HG02759 (cell line): Measurements from ENCODE around the gene DTWD2.
A peak's percentile ranks its signal among the peaks of the same experiment; 100 is the strongest.
"Not testable (repeated sequence)": the region's sequence is repeated elsewhere in the genome, so short reads cannot be mapped to it uniquely, and the experiment has no call there.

Experiments used
- ATAC-seq: cut with Tn5 transposase; IDR thresholded peaks from one replicate; pipeline ENCODE4 v1.9.1; 2021; ENCODE audit warnings: mild to moderate bottlenecking, moderate library complexity; ENCODE audit not compliant: unreplicated experiment

Gene DTWD2

DNA sequence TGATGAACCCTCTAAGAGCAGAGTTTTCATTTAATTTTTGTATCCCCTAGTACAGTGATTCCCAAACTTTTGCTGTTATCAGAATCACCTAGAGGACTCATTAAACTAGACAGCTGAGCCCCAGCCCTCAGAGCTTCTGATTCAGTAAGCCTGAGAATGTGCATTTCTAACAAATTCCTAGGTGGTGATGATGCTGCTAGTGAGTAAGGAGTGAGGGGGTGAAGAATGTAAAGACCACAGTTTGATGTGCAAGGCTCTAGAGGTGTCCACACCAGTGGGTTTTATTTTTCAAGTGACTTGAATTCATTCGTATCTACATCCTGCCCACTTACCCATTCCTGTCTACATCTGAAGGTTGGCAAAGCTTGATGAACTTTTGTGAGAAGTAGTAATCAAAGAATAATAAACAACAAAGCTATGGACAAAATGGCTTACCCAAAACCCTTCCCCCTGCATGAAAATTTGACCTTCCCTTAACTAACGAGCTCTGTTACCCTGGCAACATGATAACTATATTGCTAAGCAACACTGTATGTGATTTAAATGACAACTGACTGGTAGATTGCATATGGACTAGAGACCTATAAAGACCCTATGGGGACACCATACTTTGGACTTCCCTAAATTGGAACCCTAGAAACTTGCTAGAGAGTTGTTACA, 35.2 kb downstream of the DTWD2 start:
- ATAC-seq: no peak

DNA sequence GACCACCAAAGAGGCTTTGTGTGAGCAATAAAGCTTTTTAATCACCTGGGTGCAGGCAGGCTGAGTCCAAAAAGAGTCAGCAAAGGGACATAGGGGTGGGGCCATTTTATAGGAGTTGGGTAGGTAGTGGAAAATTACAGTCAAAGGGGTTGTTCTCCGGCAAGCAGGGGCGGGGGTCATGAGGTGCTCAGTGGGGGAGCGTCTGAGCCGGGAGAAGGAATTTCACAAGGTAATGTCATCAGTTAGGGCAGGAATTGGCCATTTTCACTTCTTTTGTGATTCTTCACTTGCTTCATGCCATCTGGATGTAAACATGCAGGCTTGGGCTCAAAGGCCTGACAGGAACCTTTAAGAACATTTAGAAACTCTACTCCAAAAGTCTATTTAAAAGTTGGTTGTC, 36.0 kb downstream of the DTWD2 start:
- ATAC-seq: not testable (repeated sequence)

DNA sequence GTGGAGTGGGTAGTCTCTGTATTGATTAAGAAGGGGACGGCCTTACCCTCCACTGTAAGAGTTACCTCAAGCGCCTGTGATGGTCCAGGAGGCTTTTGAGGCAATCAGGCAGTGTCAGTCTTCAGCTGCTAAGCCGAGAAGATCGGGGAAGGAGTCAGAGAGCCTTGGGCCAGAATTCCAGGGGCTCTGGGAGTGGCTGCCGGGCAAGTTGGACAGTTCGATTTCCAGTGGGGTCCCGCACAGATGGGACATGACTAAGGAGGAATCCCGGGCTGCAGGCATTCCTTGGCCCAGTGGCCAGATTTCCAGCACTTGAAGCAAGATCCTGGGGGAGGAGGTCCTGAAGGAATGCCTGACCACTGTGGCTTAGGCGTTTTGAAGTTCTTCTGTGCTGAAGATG, 38.0 kb downstream of the DTWD2 start:
- not testable (repeated sequence) for ATAC-seq

DNA sequence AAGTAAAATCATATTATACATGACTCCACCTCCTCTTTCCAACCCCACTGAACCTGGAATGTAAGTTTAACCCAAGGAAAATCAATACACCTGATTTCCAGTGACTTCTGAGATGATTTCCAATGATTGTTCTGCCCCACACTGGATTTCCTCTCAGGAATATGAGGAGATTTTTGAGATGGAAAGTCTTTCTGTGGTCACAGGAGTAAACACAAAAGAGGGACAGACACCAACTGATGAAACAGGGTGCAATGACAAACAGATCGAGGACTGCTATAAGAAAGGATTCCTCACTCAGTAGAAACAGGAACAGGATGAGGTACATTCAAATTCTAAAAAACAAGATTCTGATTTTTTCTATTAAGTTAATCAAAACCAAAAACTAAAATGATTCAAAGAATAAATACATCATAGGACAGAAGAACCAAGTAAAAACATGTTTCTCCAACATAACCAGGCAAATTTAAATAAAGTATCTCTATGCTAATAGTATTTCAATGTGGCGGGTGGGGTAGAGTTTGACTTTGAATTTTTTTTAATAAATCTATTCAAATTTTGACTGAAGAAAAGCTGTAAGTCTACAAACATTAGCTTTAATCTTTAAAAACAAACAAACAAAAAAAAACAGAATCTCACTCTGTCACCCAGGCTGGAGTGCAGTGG, 42.1 kb downstream of the DTWD2 start:
- no peak for ATAC-seq

DNA sequence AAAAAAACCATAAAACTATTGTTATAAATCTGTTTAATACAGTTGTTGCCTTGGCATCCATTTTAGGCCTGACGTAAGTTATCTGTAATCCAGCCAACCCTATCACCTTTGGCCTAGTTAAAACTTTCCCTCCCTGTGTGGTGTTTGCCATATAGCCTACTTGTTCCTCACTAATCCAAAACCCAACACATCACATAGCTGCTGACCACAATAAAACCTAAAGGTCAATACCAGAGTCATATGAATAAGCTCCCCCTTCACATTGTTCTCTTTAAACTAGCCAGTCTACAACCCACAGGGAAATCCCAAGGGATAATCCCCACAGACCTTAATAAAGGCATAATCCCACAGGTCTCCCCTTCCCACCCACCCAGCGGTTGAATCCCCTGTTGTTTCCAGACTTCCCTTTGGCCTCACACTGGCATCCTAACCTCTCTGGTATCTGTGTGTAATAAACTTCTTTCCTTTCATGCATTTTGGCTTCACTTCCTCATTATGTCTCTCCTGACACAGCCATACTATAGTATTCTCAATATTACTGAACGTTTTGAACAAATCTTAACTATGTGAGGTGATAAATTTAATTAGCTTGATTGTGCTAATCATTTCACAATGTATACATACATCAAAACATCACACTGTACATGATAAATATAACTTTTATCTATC, 50.8 kb downstream of the DTWD2 start:
- ATAC-seq: peak; percentile 60

DNA sequence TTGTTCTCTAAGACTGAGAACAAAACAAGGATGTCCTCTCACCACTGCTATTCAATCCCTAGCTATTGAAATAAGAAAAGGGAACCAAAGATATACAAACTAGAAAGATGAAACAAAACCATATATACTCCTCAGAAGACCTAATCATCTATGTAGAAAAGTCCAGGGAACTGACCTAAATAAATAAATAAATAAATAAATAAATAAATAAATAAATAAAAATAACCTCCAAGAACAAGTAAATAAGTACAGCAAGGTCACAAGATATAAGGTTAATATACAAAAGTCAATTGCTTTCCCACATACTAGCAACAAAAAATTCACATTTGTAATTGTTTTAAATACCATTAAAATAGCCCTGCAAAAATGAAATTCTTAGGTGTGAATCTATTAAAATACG, 54.6 kb downstream of the DTWD2 start:
- ATAC-seq: no peak

DNA sequence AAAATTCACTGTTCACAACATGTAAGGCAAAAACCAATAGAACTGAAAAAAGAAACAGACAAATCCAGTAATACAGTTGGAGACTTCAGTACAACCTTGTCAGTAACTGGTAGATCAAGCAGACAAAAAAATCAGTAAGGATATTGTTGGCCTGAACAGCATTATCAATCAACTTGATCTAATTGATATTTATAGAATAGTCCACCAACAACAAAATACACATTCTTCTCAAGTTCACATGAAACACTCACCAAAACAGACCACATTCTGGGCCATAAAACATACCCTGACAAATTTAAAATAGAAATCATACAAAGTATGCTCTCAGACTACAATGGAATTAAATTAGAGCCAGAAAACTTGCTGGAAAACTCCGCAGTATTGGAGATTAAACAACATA, 56.8 kb downstream of the DTWD2 start:
- ATAC-seq: no peak

DNA sequence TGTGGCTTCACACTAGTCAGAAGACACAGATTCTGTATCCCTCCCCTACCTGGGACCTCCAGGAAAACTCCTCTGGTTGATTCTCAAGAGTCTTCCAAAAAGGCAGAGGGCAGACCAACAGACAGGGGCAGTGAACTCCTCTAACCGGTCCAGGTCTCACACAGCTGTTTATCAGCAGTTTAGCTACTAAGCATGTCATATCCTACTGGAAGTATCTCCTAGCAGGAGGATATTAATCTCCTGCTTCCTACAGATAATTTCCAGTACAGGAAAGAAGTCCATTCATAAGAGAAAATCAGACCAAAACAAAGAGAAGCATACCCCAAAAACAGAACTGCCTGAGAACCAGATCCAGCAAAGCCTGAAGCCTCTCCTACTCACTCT, 64.3 kb downstream of the DTWD2 start:
- ATAC-seq: no peak

DNA sequence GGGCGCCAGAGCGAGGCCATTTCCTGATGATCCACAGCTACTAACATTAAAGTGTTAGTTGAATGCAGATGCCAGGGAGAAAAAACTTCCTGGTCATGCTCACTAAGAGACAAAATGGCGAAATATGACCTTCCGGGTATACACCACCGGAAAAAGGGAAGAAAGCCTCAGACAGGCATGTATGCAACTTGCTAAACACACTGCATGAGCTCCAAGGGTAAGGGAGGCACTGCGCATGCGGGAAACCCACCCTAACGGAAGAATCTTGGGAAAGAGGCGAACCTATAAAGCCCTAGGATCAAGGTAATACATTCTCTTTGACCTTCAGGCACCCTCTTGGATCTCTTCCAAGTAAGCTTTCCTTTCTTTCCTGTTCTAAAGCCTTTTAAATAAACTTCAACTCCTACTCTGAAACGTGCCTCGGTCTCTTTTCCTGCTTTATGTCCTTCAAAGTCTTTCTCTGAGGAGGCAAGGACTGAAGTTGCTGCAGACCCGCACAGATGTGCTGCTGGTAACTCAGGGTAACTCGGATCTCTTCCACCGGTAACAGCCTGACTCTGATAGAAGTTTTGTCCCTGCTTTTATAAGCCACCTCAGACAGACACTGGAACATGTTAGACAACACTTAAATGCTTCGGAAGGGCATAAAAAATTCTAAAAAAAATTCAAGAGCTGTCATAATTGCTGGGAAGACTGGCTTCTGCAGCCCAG, 64.9 kb downstream of the DTWD2 start:
- ATAC-seq: no peak

DNA sequence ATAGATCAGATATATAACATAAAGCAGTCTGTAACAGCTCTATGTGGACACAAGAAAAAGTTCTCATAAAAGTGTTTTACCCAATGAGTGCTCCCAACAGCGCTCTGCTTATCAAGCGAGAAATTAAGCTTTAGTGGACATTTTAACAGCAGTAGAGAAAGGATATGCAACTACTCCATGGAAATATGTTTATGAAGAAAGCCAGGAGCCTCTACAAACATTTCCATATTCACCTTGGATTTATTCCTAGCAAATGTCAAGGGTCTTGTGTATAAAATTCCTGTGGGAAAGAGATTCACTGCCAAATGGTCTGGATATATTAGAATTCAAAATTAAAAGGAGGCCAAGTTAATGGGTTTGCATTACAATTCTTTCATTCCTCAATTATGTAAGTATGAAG, 66.5 kb downstream of the DTWD2 start:
- ATAC-seq: no peak

DNA sequence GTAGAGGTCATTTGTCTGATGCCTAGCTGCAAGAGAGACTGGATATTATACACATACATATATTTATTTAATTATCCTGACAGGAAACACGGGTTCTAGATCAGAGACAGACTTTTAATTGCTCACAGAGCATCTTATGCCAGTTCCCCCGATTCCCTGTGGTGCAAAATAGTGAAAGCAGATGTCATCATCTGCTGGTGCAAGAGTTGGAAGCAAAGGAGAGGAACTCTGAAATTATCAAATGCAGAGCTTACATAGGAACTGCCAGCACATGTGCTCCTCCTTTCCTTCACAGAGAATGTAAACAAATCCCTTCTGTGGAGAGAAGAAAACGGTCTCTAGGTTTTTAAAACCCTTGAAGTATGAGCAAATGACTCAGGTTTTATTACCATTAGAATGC, 69.3 kb downstream of the DTWD2 start:
- ATAC-seq: no peak

DNA sequence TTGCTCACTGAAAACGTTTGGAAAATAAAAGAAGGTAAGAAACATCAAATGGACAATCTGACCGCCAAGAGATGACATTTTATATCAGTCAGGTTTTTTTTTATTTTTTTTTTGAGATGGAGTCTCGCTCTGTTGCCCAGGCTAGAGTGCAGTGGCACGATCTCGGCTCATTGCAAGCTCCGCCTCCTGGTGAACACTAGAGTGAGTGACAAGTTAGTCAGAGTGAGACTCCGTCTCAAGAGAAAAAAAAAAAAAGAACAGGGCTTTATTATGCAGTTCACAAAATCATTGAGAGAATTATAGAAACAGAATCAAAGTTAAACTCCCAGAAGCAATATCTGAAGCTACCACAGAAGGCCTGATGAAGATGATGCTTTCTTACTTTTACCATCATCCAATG, 70.1 kb downstream of the DTWD2 start:
- ATAC-seq: no peak

DNA sequence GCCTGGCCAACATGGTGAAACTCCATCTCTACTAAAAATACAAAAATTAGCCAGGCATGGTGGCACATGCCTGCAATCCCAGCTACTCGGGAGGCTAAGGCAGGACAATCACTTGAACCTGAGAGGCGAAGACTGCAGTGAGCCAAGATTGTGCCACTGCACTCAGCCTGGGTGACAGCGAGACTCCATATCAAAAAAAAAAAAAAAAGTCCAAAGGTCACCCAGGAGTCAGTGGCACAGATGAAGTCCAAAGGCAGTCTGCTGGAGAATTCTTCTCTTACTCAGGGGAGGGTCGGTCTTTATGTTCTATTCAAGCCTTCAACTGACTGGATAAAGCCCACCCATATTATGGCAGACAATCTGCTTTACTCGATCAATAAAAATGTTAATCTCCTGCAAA, 80.8 kb downstream of the DTWD2 start:
- not testable (repeated sequence) for ATAC-seq

DNA sequence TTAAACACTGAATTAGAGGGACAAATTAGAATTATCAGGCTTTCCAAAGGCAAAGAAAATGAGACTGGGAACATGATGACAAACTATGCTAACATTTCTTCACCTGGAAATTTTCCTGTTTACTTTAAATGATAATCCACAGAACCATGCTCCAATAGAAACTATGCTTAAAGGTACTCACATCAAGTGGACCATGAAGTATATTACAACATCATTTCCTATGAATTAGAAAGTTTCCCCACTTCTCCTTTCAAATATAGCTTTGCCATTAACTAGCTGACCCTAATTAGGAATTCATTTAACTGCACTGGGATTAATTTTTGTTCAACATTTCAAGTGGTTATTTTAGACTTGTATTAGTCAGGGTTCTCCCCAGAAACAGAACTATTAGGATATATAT, 81.4 kb downstream of the DTWD2 start:
- ATAC-seq: no peak

DNA sequence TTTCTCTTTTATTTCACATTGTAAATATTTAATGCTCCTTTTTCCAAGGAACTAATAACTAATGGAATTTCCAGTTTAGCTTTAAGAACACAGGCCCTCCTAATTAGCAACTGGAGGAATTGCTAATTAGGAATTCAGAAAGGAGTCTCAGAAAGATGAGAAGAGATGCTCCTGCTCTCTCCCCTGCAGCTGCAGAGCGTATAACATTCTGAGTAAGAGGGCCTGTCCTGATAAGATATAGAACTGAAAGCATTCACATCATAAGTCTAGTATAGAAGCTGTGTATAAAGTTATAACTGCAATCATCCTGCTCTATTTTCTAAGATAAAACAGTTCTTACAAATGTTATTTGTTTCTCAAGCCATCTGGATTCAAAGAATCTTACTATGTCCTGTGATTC, 83.2 kb downstream of the DTWD2 start:
- no peak for ATAC-seq

DNA sequence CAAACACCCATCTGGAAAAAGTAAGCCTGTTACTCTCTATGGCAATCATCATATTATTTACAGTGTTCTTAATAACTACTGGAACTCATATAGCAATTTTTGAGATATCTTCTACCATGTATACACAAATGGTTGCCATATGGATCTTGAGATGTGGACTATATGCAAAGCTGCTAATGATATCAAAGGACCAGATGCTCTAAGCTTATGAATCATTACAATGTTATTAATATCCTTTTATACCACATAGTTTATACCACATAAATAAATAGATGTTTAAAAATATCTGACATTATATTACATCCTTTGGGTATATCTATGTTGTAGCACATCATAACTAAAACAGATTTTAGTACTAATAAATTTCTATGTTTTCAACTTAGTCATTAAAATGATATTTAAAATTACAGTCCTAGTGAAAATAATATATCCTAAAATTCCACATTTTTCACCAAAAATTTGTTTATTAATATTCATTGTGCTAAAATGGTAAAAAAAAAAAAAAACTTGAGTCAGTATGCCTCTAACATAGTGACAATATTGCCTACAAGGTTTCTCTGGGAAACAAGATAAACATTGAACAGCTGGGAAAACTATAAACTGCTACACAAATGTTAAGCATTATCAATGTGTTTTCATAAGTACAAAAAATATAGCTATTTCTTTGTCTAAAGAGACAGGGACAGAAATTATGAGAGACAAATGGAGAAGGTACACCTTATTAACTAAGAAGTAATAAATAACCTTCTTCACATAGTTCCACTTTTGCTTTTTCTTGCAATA, 85.5 kb downstream of the DTWD2 start:
- no peak for ATAC-seq

DNA sequence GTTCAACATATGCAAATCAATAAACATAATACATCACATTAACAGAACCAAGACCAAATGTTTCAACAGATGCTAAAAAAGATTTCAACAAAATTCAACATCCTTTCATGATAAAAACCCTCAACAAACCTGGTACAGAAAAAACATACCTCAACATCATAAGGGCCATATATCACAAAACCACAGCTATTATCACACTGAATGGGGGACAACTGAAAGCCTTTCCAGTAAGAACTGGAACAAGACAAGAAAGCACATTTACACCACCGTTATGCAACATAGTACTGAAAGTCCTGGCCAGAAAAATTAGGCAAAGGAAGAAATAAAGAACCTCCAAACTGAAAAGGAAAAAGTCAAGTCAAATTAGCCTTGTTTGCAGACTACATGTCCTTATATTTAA, 93.6 kb downstream of the DTWD2 start:
- no peak for ATAC-seq

DNA sequence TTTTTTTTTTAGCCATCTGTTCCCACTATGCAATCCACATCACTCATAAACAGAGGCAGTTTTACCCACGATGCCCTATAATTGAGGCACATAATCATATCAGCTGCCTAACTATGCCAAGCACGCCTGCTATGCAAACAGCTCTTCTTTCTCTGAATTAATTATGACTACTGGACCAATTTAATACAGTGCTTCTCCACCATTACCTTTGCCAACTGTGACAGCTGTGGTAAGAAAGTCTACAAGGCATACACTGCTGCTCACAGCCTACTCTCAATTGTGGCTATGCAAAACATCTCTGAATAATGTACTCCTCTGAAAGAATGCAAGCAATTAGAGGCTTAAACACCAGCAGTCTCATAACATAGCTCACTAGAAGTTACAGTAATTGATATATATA, 97.1 kb downstream of the DTWD2 start:
- no peak for ATAC-seq

DNA sequence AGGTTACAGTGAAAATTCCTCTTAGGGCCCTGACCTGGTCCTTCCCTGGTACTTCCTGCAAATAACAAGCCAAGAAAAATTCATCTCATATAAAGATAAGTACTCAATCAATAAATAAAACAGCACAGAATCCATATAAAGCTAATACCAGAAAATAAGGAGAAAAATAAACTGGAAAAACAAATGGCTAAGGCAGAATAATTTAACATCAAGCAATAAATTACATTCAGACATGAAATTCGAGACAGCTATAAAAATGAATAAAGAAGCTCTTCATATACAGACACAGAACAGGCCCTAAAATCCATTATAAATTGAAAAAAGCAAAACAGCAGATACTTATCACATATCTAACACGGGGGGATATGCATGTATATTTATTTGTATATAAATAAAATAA, 99.2 kb downstream of the DTWD2 start:
- ATAC-seq: no peak

DNA sequence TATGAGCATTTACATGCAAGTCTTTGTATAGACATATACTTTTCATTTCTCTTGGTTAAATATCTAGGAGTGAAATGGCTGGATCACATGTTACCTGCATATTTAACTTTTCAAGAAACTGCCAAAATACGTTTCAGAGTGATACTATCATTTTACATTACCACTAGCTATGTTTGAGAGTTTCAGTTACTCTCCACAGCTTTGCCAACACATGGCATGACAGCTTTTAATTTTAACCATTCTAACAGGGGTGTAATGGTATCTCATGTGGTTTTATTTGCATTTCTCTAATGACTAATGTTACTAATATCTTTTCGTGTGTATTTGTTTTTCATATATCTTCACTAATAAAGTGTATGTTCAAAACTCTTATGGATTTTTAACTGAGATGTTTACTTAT, 99.8 kb downstream of the DTWD2 start:
- ATAC-seq: no peak

DNA sequence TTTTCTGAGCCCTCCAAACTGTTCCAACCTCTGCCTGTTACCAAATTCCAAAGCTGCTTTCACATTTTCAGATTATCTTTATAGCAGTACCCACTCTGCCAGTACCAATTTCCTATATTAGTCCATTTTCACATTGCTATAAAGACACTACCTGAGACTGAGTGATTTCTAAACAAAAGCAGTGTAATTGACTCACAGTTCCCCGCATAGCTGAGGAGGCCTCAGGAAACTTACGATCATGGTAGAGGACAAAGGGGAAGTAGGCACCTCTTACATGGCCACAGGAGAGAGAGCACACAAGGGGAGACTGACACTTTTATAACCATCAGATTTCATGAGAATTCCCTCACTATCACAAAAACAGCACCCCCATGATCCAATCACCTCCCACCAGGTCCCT, 105.0 kb downstream of the DTWD2 start:
- no peak for ATAC-seq
